ENCODE data around the gene STUB1. TPM values are rescaled to one million over a fixed set of nuclear protein-coding genes. Genes with fewer than 3 reads are reported as not detected.

STUB1 gene
- total and polyA plus RNA-seq, 4 experiments from 2014 or later = 97.2 to 181 (median 128) TPM

- Histone ChIP-seq H3K27ac (ENCODE audit: low read depth, low read length) (no peak overlapping the region), H3K27me3 (ENCODE audit: insufficient read depth, low read length) (peaks cover 56% of the 10 kb centered on the region), H3K9me3 (ENCODE audit: control insufficient read depth in 1 of 2, low read length in 2 of 2) (no peaks in the 10 kb centered on the region), H3K36me3 (ENCODE audit: insufficient read depth, low read length) (no peaks in the 10 kb centered on the region), H3K4me1 (ENCODE audit: insufficient read depth, low read length) (no peaks in the 10 kb centered on the region), H3K4me3 (ENCODE audit: low read length in 2 of 2) (no peak overlapping the region)
- Mint-ChIP-seq H3K4me3 (peak overlapping the region in 1 of 8 donors; percentile 38), H3K36me3 (no peaks in the 10 kb centered on the region), H3K27me3 (peaks cover 28 to 40% of the 10 kb centered on the region in 2 donors), H3K27ac (no peak overlapping the region), H3K4me1 (peaks cover 0 to 12% (median 4%) of the 10 kb centered on the region in 4 donors), H3K9me3 (peaks cover 0 to 1% (median 0%) of the 10 kb centered on the region in 8 donors)
- DNase-seq = no peak
- ChIA-PET CTCF (ENCODE audit: partially characterized antibody) (interaction anchor here (0.9 to 1.3 kb wide), 4 partner anchors 9 to 26 kb away, joined by 3 to 4 read pairs (median 4); no protein-coding TSS in a partner anchor), POLR2A (ENCODE audit: partially characterized antibody) (interaction anchor here (0.8 to 1.5 kb wide), 4 partner anchors 8 to 81 kb away, joined by 3 to 8 read pairs (median 4); partner anchors contain the start of genes CHTF18 and RPUSD1)
- intact Hi-C loops (cut with micrococcal nuclease) = no loop called here
These were observed 26.9 kb downstream of the STUB1 start for GRCh38 chr16:707062-707538.

DNA sequence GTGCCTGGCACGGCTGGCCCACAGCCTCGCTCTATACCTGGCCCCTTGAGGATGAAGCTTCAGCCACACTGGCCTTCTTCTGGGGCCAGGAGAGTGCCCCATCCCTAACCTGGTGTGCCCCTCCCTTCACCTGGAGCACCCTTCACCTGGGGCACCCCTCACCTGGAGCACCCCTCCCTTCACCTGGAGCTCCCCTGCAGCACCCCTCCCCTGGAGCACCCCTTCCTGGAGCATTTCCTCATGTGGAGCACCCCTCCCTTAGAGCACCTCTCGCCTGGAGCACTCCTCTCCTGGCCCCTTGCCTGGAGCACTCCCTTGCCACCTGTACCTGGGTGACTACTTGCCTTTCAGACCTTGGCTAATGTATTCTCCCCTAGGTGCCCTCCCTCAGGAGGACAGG is 27.8 kb downstream of the STUB1 start:
- Mint-ChIP-seq H3K4me3 (peak overlapping the region in 1 of 8 donors; percentile 43), H3K4me1 (peaks cover 0 to 13% (median 6%) of the 10 kb centered on the region in 4 donors), H3K9me3 (no peaks in the 10 kb centered on the region), H3K27me3 (peaks cover 20 to 38% of the 10 kb centered on the region in 2 donors), H3K27ac (peak overlapping the region in 1 of 7 donors; percentile 42), H3K36me3 (no peaks in the 10 kb centered on the region)
- no peak for DNase-seq
- Histone ChIP-seq H3K4me1 (ENCODE audit: insufficient read depth, low read length) (no peaks in the 10 kb centered on the region), H3K27ac (ENCODE audit: low read depth, low read length) (no peak overlapping the region), H3K27me3 (ENCODE audit: insufficient read depth, low read length) (peaks cover 56% of the 10 kb centered on the region), H3K36me3 (ENCODE audit: insufficient read depth, low read length) (no peaks in the 10 kb centered on the region), H3K4me3 (ENCODE audit: low read length in 2 of 2) (no peak overlapping the region), H3K9me3 (ENCODE audit: control insufficient read depth in 1 of 2, low read length in 2 of 2) (no peaks in the 10 kb centered on the region)
- ChIA-PET CTCF (ENCODE audit: partially characterized antibody) (interaction anchor here (0.9 kb wide), 1 partner anchor 12 kb away, joined by 4 read pairs; no protein-coding TSS in a partner anchor), POLR2A (ENCODE audit: partially characterized antibody) (interaction anchor here (0.6 to 1.0 kb wide), 3 partner anchors 9 to 80 kb away, joined by 3 to 5 read pairs (median 3); partner anchors contain the start of genes CHTF18 and RPUSD1)
- intact Hi-C loops (cut with micrococcal nuclease) = no loop called here

DNA sequence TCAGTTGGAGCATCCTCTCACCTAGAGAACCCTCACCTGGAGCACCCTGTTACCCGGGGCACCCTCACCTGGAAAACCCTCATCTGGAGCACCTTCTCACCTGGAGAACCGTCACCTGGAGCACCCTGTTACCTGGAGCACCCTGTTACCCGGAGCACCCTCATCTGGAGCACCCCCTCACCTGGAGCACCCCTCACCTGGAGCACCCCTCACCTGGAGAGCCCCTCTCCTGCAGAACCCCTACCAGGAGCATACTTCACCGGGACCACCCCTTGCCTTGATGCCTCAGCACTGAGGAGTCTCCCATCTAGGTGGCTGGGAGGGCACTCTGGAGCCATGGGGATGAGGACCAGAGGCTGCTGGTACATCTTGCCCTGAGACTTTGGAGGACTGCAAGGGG is 28.7 kb downstream of the STUB1 start:
- H3K4me3 Mint-ChIP-seq = no peak overlapping the region
- intact Hi-C loops (cut with micrococcal nuclease) = no loop called here
- CTCF ChIA-PET (ENCODE audit: partially characterized antibody) = no interaction called here

DNA sequence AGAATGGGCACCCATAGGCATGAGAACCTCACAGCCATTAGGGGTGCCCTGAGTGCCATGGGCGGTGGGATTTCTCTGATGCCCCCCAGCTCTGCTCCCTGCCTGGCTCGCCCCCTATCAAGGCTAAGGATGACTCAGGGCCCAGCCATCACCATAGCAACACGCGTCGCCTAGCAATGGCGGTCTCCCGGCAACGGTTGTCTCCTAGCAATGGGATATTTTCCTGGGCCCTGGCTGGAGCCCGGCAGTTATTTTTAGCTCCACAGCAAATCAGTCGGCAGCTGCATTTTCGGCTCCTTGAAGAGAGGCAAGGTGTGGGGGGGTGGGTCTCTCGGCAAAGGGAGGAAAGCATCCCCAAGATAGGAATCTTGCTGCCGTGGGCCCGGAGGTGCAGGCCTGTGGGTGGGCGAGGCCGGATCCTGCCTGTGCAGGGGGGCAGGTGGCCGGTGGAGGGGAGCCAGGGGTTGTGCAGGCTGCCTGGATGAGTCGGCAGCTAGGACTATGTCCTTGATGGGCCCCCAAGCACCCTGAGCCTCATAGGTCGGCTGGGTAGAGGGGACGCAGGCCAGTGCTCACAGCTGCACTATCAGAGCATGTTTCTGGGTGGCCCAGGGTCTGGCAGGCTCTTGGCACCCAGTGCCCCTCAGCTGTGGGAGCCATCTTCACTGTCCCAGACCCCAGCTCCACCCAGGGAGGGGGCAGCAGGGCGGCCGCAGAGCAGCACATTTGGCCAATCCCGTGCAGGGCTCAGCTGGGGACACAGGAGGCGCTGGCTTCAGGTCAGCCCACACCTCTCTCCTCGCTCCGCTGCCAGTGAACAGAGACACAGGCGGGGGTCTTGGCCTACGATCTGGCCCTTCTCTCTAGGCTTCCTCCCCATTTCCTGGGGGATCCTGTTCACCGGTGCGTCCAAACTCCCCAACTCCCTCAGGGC is 29.6 kb downstream of the STUB1 start:
- intact Hi-C loops (cut with micrococcal nuclease) = no loop called here
- Histone ChIP-seq H3K9me3 (ENCODE audit: control insufficient read depth in 1 of 2, low read length in 2 of 2) (no peaks in the 10 kb centered on the region), H3K27ac (ENCODE audit: low read depth, low read length) (no peak overlapping the region), H3K4me1 (ENCODE audit: insufficient read depth, low read length) (peaks cover 6% of the 10 kb centered on the region), H3K4me3 (ENCODE audit: low read length in 2 of 2) (no peak overlapping the region), H3K27me3 (ENCODE audit: insufficient read depth, low read length) (peaks cover 39% of the 10 kb centered on the region), H3K36me3 (ENCODE audit: insufficient read depth, low read length) (no peaks in the 10 kb centered on the region)
- CTCF ChIA-PET (ENCODE audit: partially characterized antibody) = interaction anchor here (0.7 to 6.0 kb wide), 4 partner anchors 10 to 76 kb away, joined by 3 to 84 read pairs (median 5); partner anchors contain the start of genes CHTF18, CIAO3 and RPUSD1
- Mint-ChIP-seq H3K9me3 (no peaks in the 10 kb centered on the region), H3K27ac (no peak overlapping the region), H3K36me3 (no peaks in the 10 kb centered on the region), H3K4me3 (no peak overlapping the region), H3K4me1 (peaks cover 0 to 13% (median 6%) of the 10 kb centered on the region in 4 donors), H3K27me3 (peaks cover 19 to 36% of the 10 kb centered on the region in 2 donors)
- POLR2A ChIA-PET (ENCODE audit: partially characterized antibody) = interaction anchor here (0.6 to 9.0 kb wide), 4 partner anchors 11 to 26 kb away, joined by 3 to 71 read pairs (median 4); partner anchors contain the start of genes ANTKMT, CCDC78 and HAGHL
- no peak for DNase-seq

More for the DNA sequence above, 28.7 kb downstream of the STUB1 start:
- Histone ChIP-seq H3K36me3 (ENCODE audit: insufficient read depth, low read length) (no peaks in the 10 kb centered on the region), H3K4me1 (ENCODE audit: insufficient read depth, low read length) (no peaks in the 10 kb centered on the region), H3K4me3 (ENCODE audit: low read length in 2 of 2) (no peak overlapping the region), H3K27ac (ENCODE audit: low read depth, low read length) (no peak overlapping the region), H3K27me3 (ENCODE audit: insufficient read depth, low read length) (peaks cover 48% of the 10 kb centered on the region), H3K9me3 (ENCODE audit: control insufficient read depth in 1 of 2, low read length in 2 of 2) (no peaks in the 10 kb centered on the region)
- Mint-ChIP-seq H3K27me3 (peaks cover 19 to 36% of the 10 kb centered on the region in 2 donors), H3K27ac (no peak overlapping the region), H3K9me3 (no peaks in the 10 kb centered on the region), H3K36me3 (no peaks in the 10 kb centered on the region), H3K4me1 (peaks cover 0 to 13% (median 6%) of the 10 kb centered on the region in 4 donors)
- DNase-seq = no peak
- POLR2A ChIA-PET (ENCODE audit: partially characterized antibody) = interaction anchor here (1.4 kb wide), 1 partner anchor 13 kb away, joined by 4 read pairs; no protein-coding TSS in a partner anchor

DNA sequence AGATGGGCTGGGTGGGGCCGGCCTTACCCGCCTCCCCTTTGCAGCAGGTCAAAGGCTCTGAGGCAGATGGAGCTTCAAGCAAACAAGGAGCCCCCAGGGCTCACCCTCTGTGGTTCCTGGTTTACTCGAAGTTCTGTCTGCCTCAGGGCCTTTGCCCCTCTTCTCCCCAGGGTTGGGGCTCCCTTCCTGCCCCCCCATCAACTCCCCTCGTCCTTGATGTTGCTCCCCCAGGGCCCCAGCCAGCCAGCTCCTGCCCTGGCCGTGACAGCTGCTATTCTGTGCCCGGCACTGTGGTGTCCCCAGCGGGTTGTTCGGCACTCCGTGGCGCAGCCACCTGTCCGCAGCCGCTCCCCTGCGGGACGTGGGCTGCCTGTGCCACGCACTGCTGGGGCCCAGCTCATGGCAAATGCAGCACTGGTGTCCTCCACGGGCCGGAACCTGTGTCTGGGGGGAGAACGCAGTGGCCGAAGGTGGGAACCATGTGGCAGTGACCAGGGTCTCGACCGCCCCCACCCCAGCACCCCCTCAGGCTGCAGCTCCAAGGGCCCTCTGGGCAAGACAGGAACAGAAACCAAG is 30.4 kb downstream of the STUB1 start:
- POLR2A ChIA-PET (ENCODE audit: partially characterized antibody) = interaction anchor here (0.9 to 9.0 kb wide), 3 partner anchors 11 to 15 kb away, joined by 3 to 71 read pairs (median 4); partner anchors contain the start of genes ANTKMT, CCDC78 and HAGHL
- Histone ChIP-seq H3K27me3 (ENCODE audit: insufficient read depth, low read length) (peaks cover 38% of the 10 kb centered on the region), H3K9me3 (ENCODE audit: control insufficient read depth in 1 of 2, low read length in 2 of 2) (no peaks in the 10 kb centered on the region), H3K4me3 (ENCODE audit: low read length in 2 of 2) (no peak overlapping the region), H3K36me3 (ENCODE audit: insufficient read depth, low read length) (no peaks in the 10 kb centered on the region), H3K27ac (ENCODE audit: low read depth, low read length) (no peak overlapping the region), H3K4me1 (ENCODE audit: insufficient read depth, low read length) (peaks cover 6% of the 10 kb centered on the region)
- Mint-ChIP-seq H3K4me1 (peaks cover 0 to 13% (median 6%) of the 10 kb centered on the region in 4 donors), H3K27me3 (peaks cover 19 to 36% of the 10 kb centered on the region in 2 donors), H3K27ac (no peak overlapping the region), H3K9me3 (no peaks in the 10 kb centered on the region), H3K4me3 (no peak overlapping the region), H3K36me3 (no peaks in the 10 kb centered on the region)
- CTCF ChIA-PET (ENCODE audit: partially characterized antibody) = interaction anchor here (0.7 to 6.0 kb wide), 5 partner anchors 9 to 75 kb away, joined by 3 to 84 read pairs (median 3); partner anchors contain the start of genes CHTF18, CIAO3 and RPUSD1
- intact Hi-C loops (cut with micrococcal nuclease) = loop anchor here (1.0 kb wide), 2 partner anchors 31 to 75 kb away; no protein-coding TSS in a partner anchor
- no peak for DNase-seq

GRCh38 chr16:711084-711483 is 30.9 kb downstream of the STUB1 start:
- H3K9me3 Mint-ChIP-seq = no peaks in the 10 kb centered on the region
- peak overlapping the region in 1 of 7 donors; percentile 17 for H3K27ac Mint-ChIP-seq
- H3K9me3 ChIP-seq (ENCODE audit: control insufficient read depth in 1 of 2, low read length in 2 of 2) = no peaks in the 10 kb centered on the region
- H3K4me1 Mint-ChIP-seq = peaks cover 0 to 16% (median 6%) of the 10 kb centered on the region in 4 donors
- H3K27me3 Mint-ChIP-seq = peaks cover 19 to 36% of the 10 kb centered on the region in 2 donors
- CTCF ChIA-PET (ENCODE audit: partially characterized antibody) = interaction anchor here (1.3 to 6.0 kb wide), 4 partner anchors 16 to 512 kb away, joined by 3 to 84 read pairs (median 5); partner anchors contain the start of genes CHTF18, CIAO3 and RPUSD1
- intact Hi-C loops (cut with micrococcal nuclease) = loop anchor here (1.0 kb wide), 2 partner anchors 30 to 74 kb away; no protein-coding TSS in a partner anchor
- POLR2A ChIA-PET (ENCODE audit: partially characterized antibody) = interaction anchor here (1.5 to 9.0 kb wide), 2 partner anchors 14 to 76 kb away, joined by 3 to 71 read pairs; partner anchors contain the start of genes ANTKMT, CCDC78 and HAGHL
- H3K4me3 Mint-ChIP-seq = no peak overlapping the region
- H3K4me1 ChIP-seq (ENCODE audit: insufficient read depth, low read length) = peaks cover 10% of the 10 kb centered on the region
- H3K27ac ChIP-seq (ENCODE audit: low read depth, low read length) = no peak overlapping the region
- H3K36me3 Mint-ChIP-seq = no peaks in the 10 kb centered on the region
- no peaks in the 10 kb centered on the region for H3K36me3 ChIP-seq (ENCODE audit: insufficient read depth, low read length)
- H3K27me3 ChIP-seq (ENCODE audit: insufficient read depth, low read length) = peaks cover 38% of the 10 kb centered on the region
- no peak for DNase-seq
- no peak overlapping the region for H3K4me3 ChIP-seq (ENCODE audit: low read length in 2 of 2)

Measured in CD4-positive, alpha-beta memory T cell (primary cell).